ENCODE results near the gene FRS3. TPM values are rescaled to one million over a fixed set of nuclear protein-coding genes. Genes with fewer than 3 reads are reported as not detected.

The FRS3 gene
- total and polyA plus RNA-seq, 2 of the 13 experiments (the other 11 are each of a cell fraction or from before 2014, with no cell fraction given): 3.0 to 7.4 TPM

- TF ChIP-seq HMGXB3 (CRISPR knock-in tag; IDR thresholded peaks at IDR 0.05; ENCODE audit: borderline replicate concordance) (no peak), CEBPZ (IDR thresholded peaks at IDR 0.05; ENCODE audit: low read length) (no peak), ZBTB20 (CRISPR knock-in tag; IDR thresholded peaks at IDR 0.05; ENCODE audit: borderline replicate concordance, low read depth) (peak; percentile 84), TCF7L2 (IDR thresholded peaks at IDR 0.05; ENCODE audit: low read depth, low read length) (no peak), DRAP1 (CRISPR knock-in tag; IDR thresholded peaks at IDR 0.05) (peak; percentile 82), ZFP90 (CRISPR knock-in tag; IDR thresholded peaks at IDR 0.05; ENCODE audit: borderline replicate concordance) (peak; percentile 83; the same call in 1 of the 2 replicates), ZNF780A (CRISPR knock-in tag; IDR thresholded peaks at IDR 0.05) (no peak), ZBTB21 (CRISPR knock-in tag; IDR thresholded peaks at IDR 0.05) (no peak), ZFY (CRISPR knock-in tag; IDR thresholded peaks at IDR 0.05) (peak; percentile 78), EHMT2 (IDR thresholded peaks at IDR 0.05; ENCODE audit: borderline replicate concordance, low read depth, low read length) (no peak), MIER3 (CRISPR knock-in tag; IDR thresholded peaks at IDR 0.05; ENCODE audit: borderline replicate concordance) (peak; percentile 88), NFIC (IDR thresholded peaks at IDR 0.05; ENCODE audit: low read length) (no peak), ZNF543 (CRISPR knock-in tag; IDR thresholded peaks at IDR 0.05) (peak; percentile 62; the same call in 1 of the 2 replicates), SOX6 (IDR thresholded peaks at IDR 0.05) (no peak), SOX6 (CRISPR knock-in tag; IDR thresholded peaks at IDR 0.05) (peak; percentile 73; the same call in 1 of the 2 replicates), AFF4 (CRISPR knock-in tag; IDR thresholded peaks at IDR 0.05) (no peak), CBX1 (IDR thresholded peaks at IDR 0.05; ENCODE audit: low read depth) (peak; percentile 56), ZFP36 (IDR thresholded peaks at IDR 0.05; ENCODE audit: borderline replicate concordance, low read depth, low read length, partially characterized antibody) (no peak)
Measured at GRCh38 chr6:41779788-41780550, at the start of gene FRS3 (continued).
